Lower leg skin (tissue), 3 donors: ENCODE results near the gene RAC3.

Experiments used
- CTCF ChIP-seq, 3 donors: fragments of 450-650 bp; IDR thresholded peaks; one replicate each; pipeline ENCODE4 v1.5.1; 2016; ENCODE audit warnings: antibody characterized with exemption in 3 of 3, mild to moderate bottlenecking in 3 of 3, moderate library complexity in 2 of 3
- POLR2A ChIP-seq, 2 donors: fragments of 450-650 bp; IDR thresholded peaks; one replicate each; pipeline ENCODE4 v1.6.1; 2016 to 2017; ENCODE audit warnings: antibody characterized with exemption in 2 of 2, mild to moderate bottlenecking in 1 of 2, moderate library complexity in 1 of 2

DNA sequence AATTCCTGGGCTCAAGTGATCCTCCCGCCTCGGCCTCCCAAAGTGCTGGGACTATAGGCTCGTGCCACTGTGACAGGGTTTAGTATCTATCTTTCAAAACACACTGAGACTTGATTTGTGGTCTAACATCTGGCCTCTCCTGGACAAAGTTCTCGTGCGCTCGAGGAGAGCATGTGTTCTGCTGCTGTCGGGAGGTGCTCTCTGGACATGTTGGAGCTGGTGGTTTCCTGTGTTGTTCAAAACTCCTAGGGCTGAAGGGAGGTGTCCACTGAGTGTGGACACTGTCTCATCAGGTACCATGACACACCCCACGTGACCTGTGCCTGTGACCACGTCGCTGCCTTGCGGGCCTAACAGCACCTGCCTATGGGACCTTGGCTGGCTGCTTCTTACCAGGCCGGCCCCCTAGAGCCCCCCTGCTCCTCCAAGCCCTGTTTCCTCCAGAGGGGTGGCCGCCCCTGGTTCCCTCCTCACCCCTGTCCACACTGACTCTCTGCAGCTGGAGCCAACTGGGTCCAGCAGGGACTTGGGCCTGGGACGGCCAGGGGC is 14.5 kb downstream of the RAC3 start:
- TF ChIP-seq POLR2A (IDR thresholded peaks at IDR 0.05) (no peak), CTCF (IDR thresholded peaks at IDR 0.05) (no peak)
